Sigmoid colon (tissue), 7 donors: ENCODE results near the gene LYRM4. TPM values are rescaled to one million over a fixed set of nuclear protein-coding genes. Genes with fewer than 3 reads are reported as not detected.

Source experiments
- DNase-seq: peaks from one replicate; pipeline ENCODE4 v3.0.0-alpha.2; 2019
- H3K27ac ChIP-seq, 4 donors: fragments of 200-600 bp; sonication (generic); one replicate each; pipeline ENCODE4 v1.5.1; 2016 to 2019; ENCODE audit warnings: mild to moderate bottlenecking in 1 of 4
- H3K27me3 ChIP-seq, 3 donors: fragments of 200-600 bp; sonication (generic); one replicate each; pipeline ENCODE4 v1.5.1; 2019; ENCODE audit warnings: mild to moderate bottlenecking in 1 of 3
- H3K36me3 ChIP-seq, 4 donors: fragments of 200-600 bp; sonication (generic); one replicate each; pipeline ENCODE4 v1.5.1; 2016 to 2019
- H3K4me1 ChIP-seq, 4 donors: fragments of 200-600 bp; sonication (generic); one replicate each; pipeline ENCODE4 v1.5.1; 2017 to 2019
- H3K4me3 ChIP-seq, 4 donors: fragments of 200-600 bp; sonication (generic); one replicate each; pipeline ENCODE4 v1.5.1; 2017 to 2019; ENCODE audit warnings: mild to moderate bottlenecking in 2 of 4, moderate library complexity in 1 of 4
- H3K9me3 ChIP-seq, 4 donors: fragments of 200-600 bp in 3 of 4; sonication (generic) in 3 of 4; one replicate each; pipeline versions ENCODE4 v1.5.1 to v1.6.1; 2013 to 2019
- CTCF ChIP-seq, 4 experiments: fragments of 450-650 bp in 3 of 4; fragments of 200-600 bp in 1 of 4; IDR thresholded peaks; one replicate each; pipeline ENCODE4 v1.5.1; 2016 to 2019; ENCODE audit warnings: antibody characterized with exemption in 4 of 4, mild to moderate bottlenecking in 3 of 4, moderate library complexity in 2 of 4
- EP300 ChIP-seq, 4 donors: sonication (generic); formaldehyde crosslinking; IDR thresholded peaks; one replicate each; pipeline ENCODE4 v1.6.1; 2017; ENCODE audit warnings: antibody characterized with exemption in 4 of 4
- POLR2A ChIP-seq, 2 donors: fragments of 450-650 bp; IDR thresholded peaks; one replicate each; pipeline ENCODE4 v1.6.1; 2016; ENCODE audit warnings: antibody characterized with exemption in 2 of 2, mild to moderate bottlenecking in 2 of 2, moderate library complexity in 2 of 2
- POLR2AphosphoS5 ChIP-seq, 4 donors: sonication (generic); formaldehyde crosslinking; IDR thresholded peaks; one replicate each; pipeline ENCODE4 v1.6.1; 2017; ENCODE audit warnings: antibody characterized with exemption in 4 of 4
- WGBS, 2 donors: extraction: QIAGEN DNeasy Blood & Tissue Kit; methylation state at CpG; one replicate each; pipeline ENCODE4 v1.1.7; 2013; 5-methylcytosine and 5-hydroxymethylcytosine counted together
- intact Hi-C: fragments of 100-400 bp; cut with DNase I; formaldehyde crosslinking; loops from one replicate; pipeline ENCODE4 v1.15.1; 2023
- polyA plus RNA-seq, 3 donors: library from polyadenylated mRNA; stranded (reverse); fragments of 200-250 nt; gene quantifications; one replicate each; pipeline ENCODE4 v1.2.3, GENCODE V29; 2013
- total RNA-seq, 4 donors: library from RNA; depleted of rRNA; stranded (reverse); fragments of >200 nt; gene quantifications; one replicate each; pipeline ENCODE4 v1.1.0, GENCODE V29; 2016
- donor health status: healthy with polysubstance abuse.
- donor health status: Bipolar disorder and iron deficiency.
- donor health status: healthy.

Gene LYRM4
- total and polyA plus RNA-seq, 7 donors, result 11.3 to 29.3 (median 22.2) TPM

GRCh38 chr6:5231289-5231688, 29.5 kb downstream of the LYRM4 start:
- TF ChIP-seq CTCF (IDR thresholded peaks at IDR 0.05) (no peak), POLR2AphosphoS5 (IDR thresholded peaks at IDR 0.05) (no peak), POLR2A (IDR thresholded peaks at IDR 0.05) (no peak)
- 87 to 91% methylated on average over 2 of the region's 2 CpGs for WGBS, 2 donors
- intact Hi-C loops, result no loop called here
- Histone ChIP-seq H3K9me3 (no peaks in the 10 kb centered on the region), H3K27ac (no peak overlapping the region), H3K27me3 (no peaks in the 10 kb centered on the region), H3K4me1 (peaks cover 0 to 10% (median 0%) of the 10 kb centered on the region in 4 donors), H3K4me3 (no peak overlapping the region), H3K36me3 (peaks cover 0 to 5% (median 0%) of the 10 kb centered on the region in 4 donors)
- no peak for DNase-seq

GRCh38 chr6:5230081-5230480, 30.7 kb downstream of the LYRM4 start:
- H3K4me3 ChIP-seq, result no peak overlapping the region
- TF ChIP-seq CTCF (IDR thresholded peaks at IDR 0.05) (no peak), EP300 (IDR thresholded peaks at IDR 0.05) (no peak), POLR2AphosphoS5 (IDR thresholded peaks at IDR 0.05) (no peak), POLR2A (IDR thresholded peaks at IDR 0.05) (no peak)
- H3K9me3 ChIP-seq, result no peaks in the 10 kb centered on the region
- H3K27ac ChIP-seq, result no peak overlapping the region
- H3K4me1 ChIP-seq, result peaks cover 0 to 10% (median 0%) of the 10 kb centered on the region in 4 donors
- intact Hi-C loops, result no loop called here
- no peaks in the 10 kb centered on the region for H3K36me3 ChIP-seq
- no peak for DNase-seq
- 80 to 84% methylated on average over 4 of the region's 4 CpGs for WGBS, 2 donors
- no peaks in the 10 kb centered on the region for H3K27me3 ChIP-seq

- WGBS, 2 donors, result 92% methylated on average over 3 of the region's 3 CpGs
- Histone ChIP-seq H3K4me1 (peaks cover 0 to 10% (median 0%) of the 10 kb centered on the region in 4 donors), H3K9me3 (no peaks in the 10 kb centered on the region), H3K27ac (no peak overlapping the region), H3K27me3 (no peaks in the 10 kb centered on the region), H3K4me3 (no peak overlapping the region), H3K36me3 (no peaks in the 10 kb centered on the region)
- TF ChIP-seq CTCF (IDR thresholded peaks at IDR 0.05) (no peak), POLR2A (IDR thresholded peaks at IDR 0.05) (no peak), POLR2AphosphoS5 (IDR thresholded peaks at IDR 0.05) (no peak), EP300 (IDR thresholded peaks at IDR 0.05) (no peak)
- DNase-seq, result no peak
- intact Hi-C loops, result no loop called here
These were observed 31.4 kb downstream of the LYRM4 start for GRCh38 chr6:5229356-5229755.

- Histone ChIP-seq H3K27me3 (no peaks in the 10 kb centered on the region), H3K36me3 (no peaks in the 10 kb centered on the region), H3K4me3 (no peak overlapping the region), H3K4me1 (no peaks in the 10 kb centered on the region), H3K9me3 (no peaks in the 10 kb centered on the region), H3K27ac (no peak overlapping the region)
- no peak for TF ChIP-seq POLR2A (IDR thresholded peaks at IDR 0.05)
- TF ChIP-seq POLR2AphosphoS5 (IDR thresholded peaks at IDR 0.05), result no peak
- TF ChIP-seq EP300 (IDR thresholded peaks at IDR 0.05), result no peak
- TF ChIP-seq CTCF (IDR thresholded peaks at IDR 0.05), result no peak
- intact Hi-C loops, result no loop called here
- DNase-seq, result no peak
- 91 to 95% methylated on average over 6 of the region's 6 CpGs for WGBS, 2 donors
These were observed 37.4 kb downstream of the LYRM4 start for GRCh38 chr6:5223309-5223708.

GRCh38 chr6:5220443-5220842, 40.3 kb downstream of the LYRM4 start:
- Histone ChIP-seq H3K4me3 (no peak overlapping the region), H3K9me3 (no peaks in the 10 kb centered on the region), H3K4me1 (peaks cover 0 to 3% (median 1%) of the 10 kb centered on the region in 4 donors), H3K36me3 (no peaks in the 10 kb centered on the region), H3K27ac (no peak overlapping the region), H3K27me3 (no peaks in the 10 kb centered on the region)
- DNase-seq, result no peak
- intact Hi-C loops, result no loop called here
- WGBS, 2 donors, result 96 to 98% methylated on average over 1 of the region's 1 CpG
- TF ChIP-seq EP300 (IDR thresholded peaks at IDR 0.05) (no peak), CTCF (IDR thresholded peaks at IDR 0.05) (no peak), POLR2A (IDR thresholded peaks at IDR 0.05) (no peak), POLR2AphosphoS5 (IDR thresholded peaks at IDR 0.05) (no peak)
